ENCODE measurements around the gene IRF9.

IRF9 gene

DNA sequence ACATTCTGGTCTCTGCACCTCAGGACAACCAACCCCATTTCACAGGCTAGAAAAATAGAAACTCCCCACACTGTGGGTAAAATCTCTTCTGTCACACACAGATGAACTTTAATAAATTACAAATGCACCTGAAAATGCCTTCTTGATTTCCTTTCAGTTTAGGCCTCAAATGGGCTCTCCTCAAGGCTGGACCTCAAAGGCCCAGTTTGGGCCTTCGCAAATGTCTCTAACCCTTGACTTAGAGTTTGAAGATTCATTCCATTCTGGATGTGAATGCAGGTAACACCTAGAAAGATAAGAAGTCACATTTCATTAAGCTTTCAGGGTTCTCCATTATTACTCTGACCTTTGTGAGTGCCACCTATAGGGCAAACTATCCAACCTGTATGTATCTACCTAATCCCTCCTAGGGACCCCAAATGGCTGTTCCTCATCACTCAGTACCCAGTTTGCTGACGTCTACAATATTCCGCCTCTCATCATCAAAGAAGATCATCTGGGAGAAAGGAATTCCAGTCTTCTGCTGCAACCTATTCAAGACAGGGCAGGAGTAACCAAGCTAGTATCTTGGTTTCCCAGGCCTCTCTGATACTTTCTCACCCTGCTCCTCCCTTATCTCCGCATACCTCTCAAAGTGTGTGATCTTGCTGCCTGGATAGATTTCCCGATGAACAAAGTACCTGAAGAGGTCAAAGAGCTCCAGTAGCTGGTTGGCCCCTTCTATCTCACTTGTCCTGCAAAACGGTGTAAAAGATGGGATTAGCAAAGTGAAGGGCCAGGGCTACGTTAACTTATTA, 53.0 kb downstream of the IRF9 start:
- peak overlapping the region; percentile 89 for H3K4me3 ChIP-seq (ENCODE audit: low read depth, low read length)

- H3K4me3 ChIP-seq (ENCODE audit: low read depth, low read length): peak within 1 kb of the TSS; percentile 76
Measured at GRCh38 chr14:24215495-24216344, 54.7 kb downstream of the IRF9 start, which contains the start of gene MDP1. Gene MDP1, minus strand, starts transcription at chr14:24216066. Its CDS starts 111 bp downstream, at chr14:24215955.
